ENCODE data around the gene IGSF21.

- TF ChIP-seq CTCF (IDR thresholded peaks at IDR 0.05) (no peak), EZH2 (IDR thresholded peaks at IDR 0.05; ENCODE audit: borderline replicate concordance, insufficient read depth, low read depth, low read length, poor library complexity, severe bottlenecking) (no peak)
These were observed 40.1 kb downstream of the IGSF21 start for GRCh38 chr1:18147672-18148071.
